IPS-15b (cell line): ENCODE data around the gene FOXN3.

Experiments
- H3K27me3 ChIP-seq: one replicate; pipeline ENCODE4 v1.6.1; 2013; ENCODE audit warnings: low read length; ENCODE audit not compliant: control insufficient read depth, insufficient read depth
- H3K36me3 ChIP-seq: one replicate; pipeline ENCODE4 v1.6.1; 2013; ENCODE audit warnings: low read length; ENCODE audit not compliant: control insufficient read depth, insufficient read depth
- H3K4me1 ChIP-seq: one replicate; pipeline ENCODE4 v1.6.1; 2013; ENCODE audit warnings: mild to moderate bottlenecking, low read length; ENCODE audit not compliant: control insufficient read depth, insufficient read depth
- H3K4me3 ChIP-seq: one replicate; pipeline ENCODE4 v1.5.1; 2013; ENCODE audit warnings: low read depth, low read length
- H3K9ac ChIP-seq: one replicate; pipeline ENCODE4 v1.6.1; 2013; ENCODE audit warnings: low read depth, mild to moderate bottlenecking, low read length
- H3K9me3 ChIP-seq: one replicate; pipeline ENCODE4 v1.6.1; 2013; ENCODE audit warnings: mild to moderate bottlenecking, low read length; ENCODE audit not compliant: control insufficient read depth, insufficient read depth

The FOXN3 gene

DNA sequence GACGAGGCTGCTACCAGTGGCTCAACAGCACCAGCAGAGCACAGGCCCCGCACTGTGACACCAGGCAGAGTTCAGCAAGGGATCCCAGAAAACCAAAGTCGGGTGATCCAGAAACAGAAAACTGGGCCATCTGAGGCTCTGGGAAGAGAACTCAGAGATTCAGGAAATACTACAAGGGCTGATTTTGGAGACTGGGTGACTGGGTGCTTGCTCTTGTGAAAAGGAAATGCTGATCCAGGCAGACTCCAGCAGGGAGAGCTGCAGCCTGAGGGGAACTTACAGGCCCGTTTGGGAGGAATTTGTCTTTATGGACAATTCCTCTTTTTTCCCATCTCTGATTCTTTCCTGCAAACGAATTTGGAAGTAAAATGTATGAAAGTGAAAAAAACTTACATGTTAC, 28.2 kb downstream of the FOXN3 start:
- H3K9me3 ChIP-seq, result no peaks in the 10 kb centered on the region
- no peak overlapping the region for H3K4me3 ChIP-seq
- H3K9ac ChIP-seq, result no peak overlapping the region
- H3K27me3 ChIP-seq, result no peaks in the 10 kb centered on the region
- H3K4me1 ChIP-seq, result peaks cover 24% of the 10 kb centered on the region
- peaks cover 3% of the 10 kb centered on the region for H3K36me3 ChIP-seq

DNA sequence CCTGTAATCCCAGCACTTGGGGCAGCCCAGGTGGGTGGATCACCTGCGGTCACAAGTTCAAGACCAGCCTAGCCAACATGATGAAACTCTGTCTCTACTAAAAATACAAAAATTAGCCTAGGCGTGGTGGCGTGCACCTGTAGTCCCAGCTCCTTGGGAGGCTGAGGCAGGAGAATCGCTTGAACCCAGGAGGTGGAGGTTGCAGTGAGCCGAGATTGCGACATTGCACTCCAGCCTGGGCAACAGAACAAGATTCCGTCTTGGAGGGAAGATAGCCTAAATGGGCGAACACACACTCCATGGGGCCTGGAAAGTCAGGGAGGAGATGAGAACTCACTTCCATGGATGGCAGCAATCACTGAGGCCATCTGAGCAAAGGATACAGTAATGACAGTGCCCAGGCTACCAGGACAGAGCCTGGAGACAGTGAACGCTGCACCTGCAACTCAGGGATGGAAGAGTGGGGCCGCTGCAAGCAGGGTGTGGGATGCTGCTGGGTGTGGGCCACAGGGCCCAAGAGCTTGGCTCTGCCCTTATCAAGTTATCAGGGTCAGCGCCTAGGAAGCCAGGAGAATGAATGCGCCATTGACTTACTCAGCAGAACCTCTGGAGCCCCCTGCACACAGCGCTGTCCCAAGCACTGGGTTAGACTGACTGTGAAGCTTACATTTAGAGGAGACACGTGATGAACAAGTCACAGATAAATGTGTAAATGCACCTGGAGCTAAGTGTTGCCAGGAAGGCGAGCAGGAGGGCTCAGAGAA, 28.9 kb downstream of the FOXN3 start:
- no peak overlapping the region for H3K9ac ChIP-seq
- peaks cover 3% of the 10 kb centered on the region for H3K36me3 ChIP-seq
- peaks cover 24% of the 10 kb centered on the region for H3K4me1 ChIP-seq
- H3K9me3 ChIP-seq, result no peaks in the 10 kb centered on the region
- no peak overlapping the region for H3K4me3 ChIP-seq
- no peaks in the 10 kb centered on the region for H3K27me3 ChIP-seq

DNA sequence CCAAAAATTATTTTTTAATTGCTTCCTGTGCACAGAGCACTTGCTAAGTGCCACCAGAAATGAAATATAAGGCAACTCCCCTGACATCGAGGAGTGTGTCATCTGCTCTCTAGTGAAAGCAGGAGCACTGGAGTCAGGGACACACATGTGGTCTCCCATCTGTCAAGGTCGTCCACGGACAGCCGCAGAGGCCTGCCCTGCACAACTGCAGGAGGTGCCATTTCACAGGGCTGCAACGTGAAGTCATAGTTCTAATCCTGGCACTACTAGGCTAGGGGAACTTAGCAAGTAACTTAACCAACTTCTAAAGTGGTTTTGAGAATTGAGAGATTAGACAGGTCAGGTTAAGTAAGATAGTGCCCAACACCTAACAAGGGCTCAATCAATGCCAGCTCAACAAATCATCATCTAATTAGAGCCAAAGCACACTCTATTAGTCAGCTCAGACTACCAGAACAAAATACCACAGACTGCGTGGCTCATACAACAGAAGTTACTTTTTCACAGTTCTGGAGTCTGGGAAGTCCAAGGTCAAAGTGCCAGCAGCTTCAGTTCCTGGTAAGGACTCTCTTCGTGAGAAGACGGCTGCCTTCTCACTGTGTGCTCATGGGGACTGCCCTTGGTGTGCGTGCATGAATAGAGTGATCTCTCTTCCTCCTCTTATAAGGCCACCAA, 30.7 kb downstream of the FOXN3 start:
- Histone ChIP-seq H3K4me1 (peaks cover 24% of the 10 kb centered on the region), H3K4me3 (no peak overlapping the region)

DNA sequence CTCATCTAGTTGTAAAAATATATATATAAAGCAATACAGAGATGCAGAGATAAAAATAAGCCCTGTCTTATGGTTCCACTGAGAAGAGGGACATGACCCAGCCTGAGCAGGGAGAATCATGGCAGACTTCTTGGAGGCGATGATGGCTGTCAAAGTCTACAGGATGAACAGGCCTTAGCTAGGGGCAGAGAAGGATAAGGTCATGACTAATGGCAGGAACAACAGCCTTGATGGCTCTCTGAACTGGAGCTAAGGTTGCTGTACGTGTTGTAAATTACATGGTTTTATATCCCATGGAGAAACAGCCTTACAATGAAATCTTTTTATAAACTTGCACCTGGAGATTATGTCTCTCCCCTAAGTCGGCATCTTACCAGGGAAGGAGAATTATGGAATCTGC, 32.4 kb downstream of the FOXN3 start:
- H3K4me1 ChIP-seq, result peaks cover 24% of the 10 kb centered on the region
- no peak overlapping the region for H3K9ac ChIP-seq
- no peaks in the 10 kb centered on the region for H3K9me3 ChIP-seq
- H3K36me3 ChIP-seq, result peaks cover 7% of the 10 kb centered on the region
- no peaks in the 10 kb centered on the region for H3K27me3 ChIP-seq
- no peak overlapping the region for H3K4me3 ChIP-seq

More for the DNA sequence above, 30.7 kb downstream of the FOXN3 start:
- Histone ChIP-seq H3K36me3 (peaks cover 3% of the 10 kb centered on the region), H3K9me3 (no peaks in the 10 kb centered on the region), H3K9ac (no peak overlapping the region), H3K27me3 (no peaks in the 10 kb centered on the region)

DNA sequence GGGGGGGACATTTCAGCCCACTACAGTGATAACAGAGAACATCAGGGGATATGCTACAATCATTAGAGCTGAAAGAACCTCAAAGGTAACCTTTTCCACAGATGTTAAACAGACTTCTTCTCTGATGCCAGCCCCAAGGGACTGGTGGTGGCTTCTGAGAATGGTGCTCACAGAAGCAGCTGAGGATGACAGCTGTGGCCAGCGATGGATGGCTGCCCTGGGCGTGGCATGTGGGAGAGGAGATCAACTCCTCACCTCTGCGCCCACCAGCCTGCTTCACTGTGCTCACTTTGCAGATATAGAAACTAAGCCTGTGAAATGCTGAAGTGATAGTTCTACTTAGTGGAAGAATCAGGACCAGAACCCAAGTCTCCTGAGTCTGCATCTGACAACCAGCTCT, 33.0 kb downstream of the FOXN3 start:
- H3K9me3 ChIP-seq, result no peaks in the 10 kb centered on the region
- no peak overlapping the region for H3K9ac ChIP-seq
- peaks cover 18% of the 10 kb centered on the region for H3K4me1 ChIP-seq
- H3K27me3 ChIP-seq, result no peaks in the 10 kb centered on the region
- H3K36me3 ChIP-seq, result peaks cover 7% of the 10 kb centered on the region
- no peak overlapping the region for H3K4me3 ChIP-seq

DNA sequence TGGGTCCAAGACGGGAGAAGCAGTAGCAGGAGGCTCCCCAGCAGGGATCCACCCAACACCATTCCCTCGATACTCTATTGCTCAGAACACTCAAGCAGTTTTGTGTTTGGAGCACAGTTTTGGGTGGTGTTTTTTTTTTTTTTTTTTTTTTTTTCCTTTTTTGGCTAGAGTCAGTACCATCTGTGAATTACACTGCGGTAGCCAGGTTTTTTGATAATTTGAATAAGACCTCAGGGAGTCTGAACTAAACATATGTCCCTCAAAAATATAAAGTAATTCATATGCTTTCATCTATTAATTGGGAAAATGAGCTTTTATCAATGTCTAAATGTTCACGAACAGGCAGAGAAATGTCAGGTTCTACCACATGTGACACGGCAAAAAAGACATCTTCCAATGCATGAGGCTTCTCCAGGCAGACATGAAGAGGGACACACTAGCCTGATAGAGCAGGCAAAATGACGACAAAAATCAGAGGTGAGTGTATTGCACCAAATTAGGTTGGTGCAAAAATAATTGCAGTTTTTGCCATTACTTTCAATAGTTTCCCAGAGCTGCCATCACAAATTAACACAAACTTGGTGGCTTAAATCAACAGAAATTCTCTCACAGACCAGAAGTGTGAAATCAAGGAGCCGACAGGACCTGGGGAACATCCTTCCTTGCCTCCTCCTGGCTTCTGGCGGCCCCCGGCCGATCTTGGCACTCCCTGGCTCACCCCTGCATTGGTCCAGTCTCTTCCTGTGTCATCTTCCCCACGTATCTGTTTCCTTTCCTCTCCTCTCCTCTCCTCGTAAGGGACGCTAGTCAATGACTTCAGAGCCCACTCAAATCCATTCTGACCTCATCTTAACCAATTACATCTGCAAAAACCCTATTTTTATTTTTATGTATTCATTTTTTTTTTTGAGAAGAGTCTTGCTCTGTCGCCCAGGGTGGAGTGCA, 33.9 kb downstream of the FOXN3 start:
- Histone ChIP-seq H3K4me1 (peaks cover 13% of the 10 kb centered on the region), H3K4me3 (no peak overlapping the region), H3K36me3 (peaks cover 6% of the 10 kb centered on the region), H3K9ac (no peak overlapping the region), H3K27me3 (no peaks in the 10 kb centered on the region), H3K9me3 (no peaks in the 10 kb centered on the region)

DNA sequence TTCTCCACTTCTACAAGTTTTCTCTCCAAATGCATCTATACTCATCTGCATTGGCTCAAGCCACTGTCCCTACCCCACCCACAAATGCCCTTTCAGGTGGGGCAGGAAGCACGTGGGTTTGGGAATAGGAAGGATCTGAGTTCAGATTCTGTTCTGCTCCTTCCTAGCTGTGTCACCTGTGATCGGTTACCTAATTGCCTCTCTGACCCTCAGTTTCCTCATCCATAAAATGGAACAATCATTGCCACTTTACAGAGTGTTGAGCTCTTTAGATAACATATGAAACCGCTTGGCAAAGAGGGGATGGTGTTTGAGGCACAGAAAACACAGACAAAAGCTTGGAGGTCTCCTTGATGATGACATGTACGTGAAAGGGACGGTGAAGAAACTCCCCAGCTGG, 34.5 kb downstream of the FOXN3 start:
- peaks cover 13% of the 10 kb centered on the region for H3K4me1 ChIP-seq
- peaks cover 4% of the 10 kb centered on the region for H3K36me3 ChIP-seq
- H3K27me3 ChIP-seq, result no peaks in the 10 kb centered on the region
- no peaks in the 10 kb centered on the region for H3K9me3 ChIP-seq
- no peak overlapping the region for H3K4me3 ChIP-seq
- no peak overlapping the region for H3K9ac ChIP-seq

DNA sequence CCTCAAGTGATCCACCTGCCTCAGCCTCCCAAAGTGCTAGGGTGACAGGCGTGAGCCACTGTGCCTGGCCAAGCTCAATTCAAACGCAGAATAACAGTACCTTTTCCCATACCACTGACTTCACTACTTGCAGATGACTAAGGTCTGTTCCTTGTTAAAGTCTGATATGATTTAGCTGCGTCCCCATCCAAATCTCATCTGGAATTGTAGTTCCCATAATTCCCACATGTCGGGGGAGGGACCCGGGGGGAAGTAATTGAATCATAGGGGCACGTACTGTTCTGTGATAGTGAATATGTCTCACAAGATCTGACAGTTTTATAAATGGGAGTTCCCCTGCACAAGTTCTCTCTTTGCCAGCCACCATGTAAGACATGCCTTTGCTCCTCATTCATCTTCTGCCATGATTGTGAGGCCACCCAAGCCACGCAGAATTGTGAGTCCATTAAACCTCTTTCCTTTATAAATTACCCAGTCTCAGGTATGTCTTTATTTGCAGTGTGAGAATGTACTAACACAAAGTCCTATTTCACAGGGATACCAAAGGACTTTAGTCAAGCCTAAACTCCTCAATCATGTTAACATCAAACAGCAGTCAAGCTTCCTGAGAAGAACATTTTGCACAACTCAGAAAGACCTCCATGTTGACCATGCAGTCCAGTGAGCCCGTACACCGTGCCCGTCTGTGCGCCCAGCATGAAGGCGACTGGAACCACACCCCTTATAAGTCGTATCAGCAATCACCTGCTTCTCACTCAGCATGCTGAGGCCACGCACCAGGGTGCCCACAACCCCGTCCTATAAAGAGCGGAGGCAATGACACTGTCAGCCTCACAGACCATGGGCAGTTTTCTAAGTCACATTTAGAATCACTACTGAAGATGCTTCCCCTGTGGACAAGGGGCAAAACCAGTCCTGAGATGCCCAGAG, 36.9 kb downstream of the FOXN3 start:
- H3K4me3 ChIP-seq, result no peak overlapping the region
- H3K27me3 ChIP-seq, result no peaks in the 10 kb centered on the region
- no peak overlapping the region for H3K9ac ChIP-seq
- H3K4me1 ChIP-seq, result peaks cover 3% of the 10 kb centered on the region
- H3K9me3 ChIP-seq, result no peaks in the 10 kb centered on the region
- H3K36me3 ChIP-seq, result peaks cover 4% of the 10 kb centered on the region

DNA sequence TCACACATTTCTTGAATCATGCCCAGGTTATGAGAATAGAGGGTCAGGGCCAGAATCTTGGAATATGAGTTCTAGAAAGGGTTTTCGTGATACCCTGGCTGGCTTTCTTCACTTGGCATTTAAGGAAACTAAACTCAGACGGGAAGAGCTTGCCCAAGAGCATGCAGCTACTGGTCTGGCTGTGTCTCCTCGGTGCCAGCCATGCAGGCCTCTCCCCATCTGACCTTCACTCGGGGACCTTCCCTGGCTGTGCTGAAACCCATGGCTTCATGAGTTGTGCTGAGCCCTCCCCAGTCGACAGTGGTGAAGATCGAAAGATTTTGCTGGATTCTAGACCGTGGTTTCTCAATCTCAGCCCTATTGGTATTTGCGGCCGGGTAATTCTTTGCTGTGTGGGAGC, 38.0 kb downstream of the FOXN3 start:
- no peaks in the 10 kb centered on the region for H3K9me3 ChIP-seq
- H3K4me3 ChIP-seq, result no peak overlapping the region
- peaks cover under 1% of the 10 kb centered on the region for H3K4me1 ChIP-seq
- no peaks in the 10 kb centered on the region for H3K27me3 ChIP-seq
- no peak overlapping the region for H3K9ac ChIP-seq
- peaks cover 4% of the 10 kb centered on the region for H3K36me3 ChIP-seq

DNA sequence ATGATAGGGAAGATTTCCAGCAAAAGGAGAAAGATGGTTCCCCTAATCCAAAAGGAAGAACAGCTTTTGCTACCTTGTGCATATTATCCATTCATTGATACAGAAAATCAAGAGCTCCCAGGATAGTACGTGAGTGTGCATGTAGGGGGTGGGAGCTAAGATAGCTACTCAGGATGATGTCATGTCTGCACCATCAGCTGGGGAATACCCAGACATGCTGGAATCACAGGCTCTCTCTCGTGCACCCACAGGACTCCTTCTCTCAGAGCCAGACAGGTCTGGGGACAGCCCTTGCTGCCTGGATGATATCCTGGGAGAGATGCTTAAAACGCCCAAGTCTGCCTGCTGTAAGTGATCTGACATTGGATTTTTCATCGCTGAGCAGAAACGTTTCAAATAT, 38.9 kb downstream of the FOXN3 start:
- H3K4me1 ChIP-seq, result no peaks in the 10 kb centered on the region
- no peaks in the 10 kb centered on the region for H3K9me3 ChIP-seq
- H3K27me3 ChIP-seq, result no peaks in the 10 kb centered on the region
- H3K4me3 ChIP-seq, result no peak overlapping the region
- H3K36me3 ChIP-seq, result peaks cover 4% of the 10 kb centered on the region
- no peak overlapping the region for H3K9ac ChIP-seq

DNA sequence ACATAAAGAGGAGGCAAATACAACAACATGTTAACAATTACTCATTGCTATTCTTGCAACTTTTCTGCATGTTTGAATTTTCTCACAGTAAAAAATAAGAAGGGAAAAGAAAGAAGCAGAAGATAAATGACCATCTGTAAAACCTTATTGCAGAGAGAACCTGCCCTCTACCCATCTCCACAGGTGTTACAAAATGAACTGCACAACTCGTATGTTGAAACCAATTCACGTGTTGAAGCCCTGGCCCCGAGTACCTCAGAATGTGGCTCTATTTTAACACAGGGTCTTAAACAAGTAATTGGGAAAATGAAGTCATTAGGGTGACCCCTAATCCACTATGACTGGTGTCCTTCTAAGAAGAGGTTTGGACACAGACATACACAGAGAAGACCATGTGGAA, 39.5 kb downstream of the FOXN3 start:
- Histone ChIP-seq H3K9ac (no peak overlapping the region), H3K4me1 (peaks cover 2% of the 10 kb centered on the region), H3K27me3 (no peaks in the 10 kb centered on the region), H3K9me3 (no peaks in the 10 kb centered on the region), H3K4me3 (no peak overlapping the region), H3K36me3 (peaks cover 4% of the 10 kb centered on the region)
